Right atrium auricular region (tissue), 2 donors: Measurements from ENCODE around the gene PTPRD. TPM values are rescaled to one million over a fixed set of nuclear protein-coding genes. Genes with fewer than 3 reads are reported as not detected.

Source experiments
- DNase-seq: peaks from one replicate; pipeline ENCODE4 v3.0.0-alpha.2; 2019; ENCODE audit warnings: low spot score
- H3K27ac ChIP-seq, 2 donors: fragments of 200-600 bp; sonication (generic); 1 replicate in 1 of 2; 2 replicates in 1 of 2; pipeline ENCODE4 v1.5.1; 2016 to 2019
- H3K27me3 ChIP-seq, 2 donors: fragments of 200-600 bp; sonication (generic); one replicate each; pipeline versions ENCODE4 v1.5.1 to v1.6.0; 2017 to 2019
- H3K36me3 ChIP-seq: fragments of 200-600 bp; sonication (generic); one replicate; pipeline ENCODE4 v1.5.1; 2016
- H3K4me1 ChIP-seq, 2 donors: fragments of 200-600 bp; sonication (generic); one replicate each; pipeline versions ENCODE4 v1.5.1 to v1.6.0; 2017 to 2019
- H3K4me3 ChIP-seq, 2 donors: fragments of 200-600 bp; sonication (generic); 1 replicate in 1 of 2; 2 replicates in 1 of 2; pipeline ENCODE4 v1.5.1; 2017 to 2019; ENCODE audit warnings: mild to moderate bottlenecking in 1 of 2, moderate library complexity in 1 of 2
- H3K9me3 ChIP-seq, 2 donors: fragments of 200-600 bp; sonication (generic); one replicate each; pipeline ENCODE4 v1.5.1; 2019
- total RNA-seq, 2 donors: library from RNA; depleted of rRNA; stranded (reverse); fragments of >200 nt; gene quantifications; one replicate each; pipeline ENCODE4 v1.1.0, GENCODE V29; 2016
- TF ChIP-seq, protein P1 (sequence below), 2 donors: fragments of 200-600 bp; sonication (generic); IDR thresholded peaks; one replicate each; pipeline ENCODE4 v1.5.1; 2019; ENCODE audit warnings: antibody characterized with exemption in 2 of 2

The PTPRD gene
- total RNA-seq, 2 donors from 2014 or later: 5.5 to 6.6 TPM

DNA sequence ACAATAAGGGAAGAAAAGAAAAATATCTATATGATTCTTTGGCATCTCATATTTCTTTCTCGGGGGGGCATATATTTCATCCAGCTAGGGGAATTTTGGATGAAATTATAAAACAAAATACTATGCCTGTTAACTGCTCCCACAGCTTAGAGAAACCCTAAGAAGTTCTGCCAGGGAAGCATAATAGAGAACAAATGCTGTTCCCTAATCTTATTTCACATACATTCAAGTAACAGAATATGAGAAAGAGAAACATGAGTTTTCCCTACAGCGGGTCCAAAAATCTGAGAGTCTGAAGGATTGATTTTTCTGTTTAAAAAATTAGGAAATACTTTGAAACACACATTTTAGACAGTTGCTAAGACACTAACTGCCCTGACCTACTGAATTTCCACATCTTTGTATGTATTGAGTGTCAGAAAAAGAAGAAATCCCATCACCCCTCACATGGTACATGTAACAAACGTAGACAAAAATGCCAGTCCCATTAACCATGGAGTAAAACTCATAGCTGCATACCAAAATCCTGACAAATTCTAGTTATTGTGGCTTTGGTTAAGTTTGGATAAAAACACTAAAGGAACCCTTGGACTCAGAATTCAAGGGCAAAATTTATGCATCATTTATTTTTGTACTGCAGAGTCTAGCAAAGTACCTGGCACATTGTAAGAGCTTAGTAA, 2193.1 kb downstream of the PTPRD start:
- TF ChIP-seq, protein P1, sequence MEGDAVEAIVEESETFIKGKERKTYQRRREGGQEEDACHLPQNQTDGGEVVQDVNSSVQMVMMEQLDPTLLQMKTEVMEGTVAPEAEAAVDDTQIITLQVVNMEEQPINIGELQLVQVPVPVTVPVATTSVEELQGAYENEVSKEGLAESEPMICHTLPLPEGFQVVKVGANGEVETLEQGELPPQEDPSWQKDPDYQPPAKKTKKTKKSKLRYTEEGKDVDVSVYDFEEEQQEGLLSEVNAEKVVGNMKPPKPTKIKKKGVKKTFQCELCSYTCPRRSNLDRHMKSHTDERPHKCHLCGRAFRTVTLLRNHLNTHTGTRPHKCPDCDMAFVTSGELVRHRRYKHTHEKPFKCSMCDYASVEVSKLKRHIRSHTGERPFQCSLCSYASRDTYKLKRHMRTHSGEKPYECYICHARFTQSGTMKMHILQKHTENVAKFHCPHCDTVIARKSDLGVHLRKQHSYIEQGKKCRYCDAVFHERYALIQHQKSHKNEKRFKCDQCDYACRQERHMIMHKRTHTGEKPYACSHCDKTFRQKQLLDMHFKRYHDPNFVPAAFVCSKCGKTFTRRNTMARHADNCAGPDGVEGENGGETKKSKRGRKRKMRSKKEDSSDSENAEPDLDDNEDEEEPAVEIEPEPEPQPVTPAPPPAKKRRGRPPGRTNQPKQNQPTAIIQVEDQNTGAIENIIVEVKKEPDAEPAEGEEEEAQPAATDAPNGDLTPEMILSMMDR (IDR thresholded peaks at IDR 0.05): no peak
- H3K27me3 ChIP-seq: no peaks in the 10 kb centered on the region

DNA sequence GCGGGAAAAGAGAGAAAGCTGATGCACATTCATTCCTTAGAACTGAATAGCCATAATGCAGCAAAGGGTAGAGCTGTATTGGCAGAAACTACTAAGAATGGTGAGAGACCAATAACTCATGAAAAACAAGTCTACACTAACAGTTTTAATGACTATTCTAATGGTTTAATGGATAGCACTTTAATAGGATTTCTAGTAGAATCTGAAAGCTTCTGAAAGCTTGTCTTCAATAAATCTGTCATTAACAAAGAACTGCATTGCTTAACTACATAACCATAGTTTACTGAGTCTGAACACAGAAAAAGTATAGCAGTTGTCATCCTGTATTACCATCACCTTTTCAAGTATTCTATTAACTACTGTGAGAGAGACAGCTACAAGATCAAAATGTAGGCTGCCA, 2195.5 kb downstream of the PTPRD start:
- DNase-seq: no peak
- Histone ChIP-seq H3K4me1 (no peaks in the 10 kb centered on the region), H3K36me3 (no peaks in the 10 kb centered on the region), H3K4me3 (no peak overlapping the region), H3K27me3 (no peaks in the 10 kb centered on the region), H3K9me3 (no peaks in the 10 kb centered on the region), H3K27ac (no peak overlapping the region)
- TF ChIP-seq, protein P1 (IDR thresholded peaks at IDR 0.05): no peak

More for the DNA sequence above, 2193.1 kb downstream of the PTPRD start:
- Histone ChIP-seq H3K4me1 (no peaks in the 10 kb centered on the region), H3K4me3 (no peak overlapping the region), H3K27ac (no peak overlapping the region), H3K36me3 (no peaks in the 10 kb centered on the region), H3K9me3 (no peaks in the 10 kb centered on the region)
- DNase-seq: no peak

DNA sequence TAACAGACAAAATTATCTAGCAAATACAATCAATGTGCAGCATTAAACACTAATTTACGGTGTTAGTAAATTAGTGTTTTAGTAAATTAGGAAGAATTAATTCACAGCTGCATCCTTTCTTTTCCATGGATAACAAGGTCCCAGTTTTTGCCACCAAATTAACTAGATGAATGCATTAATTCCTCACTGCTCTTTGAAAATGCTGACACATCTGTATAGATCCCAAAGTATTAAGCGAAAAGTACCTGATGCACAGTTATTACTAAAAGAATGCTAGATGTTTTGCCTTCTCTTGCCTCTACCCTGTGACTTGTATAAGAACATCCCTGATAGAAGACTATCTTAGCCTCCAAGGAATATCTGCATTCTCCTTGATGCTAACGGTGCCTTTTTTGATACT, 2200.5 kb downstream of the PTPRD start:
- H3K36me3 ChIP-seq: no peaks in the 10 kb centered on the region
- no peak for DNase-seq
- H3K4me3 ChIP-seq: no peak overlapping the region
- no peak overlapping the region for H3K27ac ChIP-seq
- TF ChIP-seq, protein P1 (IDR thresholded peaks at IDR 0.05): no peak
- H3K27me3 ChIP-seq: no peaks in the 10 kb centered on the region
- H3K9me3 ChIP-seq: no peaks in the 10 kb centered on the region
- H3K4me1 ChIP-seq: no peaks in the 10 kb centered on the region

DNA sequence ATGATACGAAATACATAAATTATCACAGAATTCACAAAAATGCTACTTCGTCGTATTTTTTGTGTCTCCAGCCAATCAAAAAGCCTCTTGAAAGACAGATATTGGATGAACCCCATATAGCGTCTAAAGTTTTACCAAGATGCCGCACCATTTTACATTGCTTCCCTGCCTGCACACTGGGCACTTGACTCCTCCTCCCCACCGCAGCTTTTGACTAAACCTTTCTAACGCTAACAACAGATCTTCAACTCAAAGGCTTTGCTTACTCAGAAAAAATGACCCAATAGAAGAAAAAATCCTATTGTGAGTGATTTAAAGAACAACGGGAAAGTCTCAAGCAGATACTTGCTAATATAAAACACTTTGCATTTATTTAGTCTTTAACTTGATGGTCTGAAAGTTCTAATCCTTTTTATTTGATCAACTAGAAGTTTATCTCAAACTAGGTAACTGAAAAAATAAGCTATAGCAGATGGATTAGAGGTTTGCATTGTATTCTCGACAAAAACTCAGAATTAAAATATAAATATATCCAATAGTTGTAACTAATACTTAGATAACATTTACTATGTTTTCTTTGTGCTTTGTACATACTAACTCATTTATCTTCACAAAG, 2204.1 kb downstream of the PTPRD start:
- no peaks in the 10 kb centered on the region for H3K9me3 ChIP-seq
- no peaks in the 10 kb centered on the region for H3K4me1 ChIP-seq
- H3K27me3 ChIP-seq: no peaks in the 10 kb centered on the region
- TF ChIP-seq, protein P1 (IDR thresholded peaks at IDR 0.05): no peak
- no peak overlapping the region for H3K27ac ChIP-seq
- DNase-seq: no peak
- no peaks in the 10 kb centered on the region for H3K36me3 ChIP-seq
- H3K4me3 ChIP-seq: no peak overlapping the region

- Histone ChIP-seq H3K4me1 (no peaks in the 10 kb centered on the region), H3K4me3 (no peak overlapping the region), H3K36me3 (no peaks in the 10 kb centered on the region), H3K27ac (no peak overlapping the region), H3K27me3 (no peaks in the 10 kb centered on the region), H3K9me3 (no peaks in the 10 kb centered on the region)
- no peak for DNase-seq
- TF ChIP-seq, protein P1 (IDR thresholded peaks at IDR 0.05): no peak
Observed at GRCh38 chr9:8401961-8402705, 2210.7 kb downstream of the PTPRD start.
